AG10803 (cell line): ENCODE data around the gene SMCHD1.

Experiments used
- DNase-seq: peaks from one replicate; pipeline ENCODE4 v3.0.0; 2010; ENCODE audit warnings: low read depth
- H3K4me3 ChIP-seq: 2 replicates; pipeline ENCODE4 v1.5.1; 2011; ENCODE audit warnings: mild to moderate bottlenecking, low read length, control low read depth
- TF ChIP-seq, protein P1 (sequence below): conservative IDR thresholded peaks from 2 replicates; pipeline ENCODE4 v1.5.1; 2011; ENCODE audit warnings: mild to moderate bottlenecking, low read length, control low read depth, inconsistent platforms

SMCHD1 gene

GRCh38 chr18:2746274-2746673, 90.7 kb downstream of the SMCHD1 start:
- DNase-seq, result no peak
- H3K4me3 ChIP-seq, result no peak overlapping the region
- TF ChIP-seq, protein P1, sequence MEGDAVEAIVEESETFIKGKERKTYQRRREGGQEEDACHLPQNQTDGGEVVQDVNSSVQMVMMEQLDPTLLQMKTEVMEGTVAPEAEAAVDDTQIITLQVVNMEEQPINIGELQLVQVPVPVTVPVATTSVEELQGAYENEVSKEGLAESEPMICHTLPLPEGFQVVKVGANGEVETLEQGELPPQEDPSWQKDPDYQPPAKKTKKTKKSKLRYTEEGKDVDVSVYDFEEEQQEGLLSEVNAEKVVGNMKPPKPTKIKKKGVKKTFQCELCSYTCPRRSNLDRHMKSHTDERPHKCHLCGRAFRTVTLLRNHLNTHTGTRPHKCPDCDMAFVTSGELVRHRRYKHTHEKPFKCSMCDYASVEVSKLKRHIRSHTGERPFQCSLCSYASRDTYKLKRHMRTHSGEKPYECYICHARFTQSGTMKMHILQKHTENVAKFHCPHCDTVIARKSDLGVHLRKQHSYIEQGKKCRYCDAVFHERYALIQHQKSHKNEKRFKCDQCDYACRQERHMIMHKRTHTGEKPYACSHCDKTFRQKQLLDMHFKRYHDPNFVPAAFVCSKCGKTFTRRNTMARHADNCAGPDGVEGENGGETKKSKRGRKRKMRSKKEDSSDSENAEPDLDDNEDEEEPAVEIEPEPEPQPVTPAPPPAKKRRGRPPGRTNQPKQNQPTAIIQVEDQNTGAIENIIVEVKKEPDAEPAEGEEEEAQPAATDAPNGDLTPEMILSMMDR, result no peak

DNA sequence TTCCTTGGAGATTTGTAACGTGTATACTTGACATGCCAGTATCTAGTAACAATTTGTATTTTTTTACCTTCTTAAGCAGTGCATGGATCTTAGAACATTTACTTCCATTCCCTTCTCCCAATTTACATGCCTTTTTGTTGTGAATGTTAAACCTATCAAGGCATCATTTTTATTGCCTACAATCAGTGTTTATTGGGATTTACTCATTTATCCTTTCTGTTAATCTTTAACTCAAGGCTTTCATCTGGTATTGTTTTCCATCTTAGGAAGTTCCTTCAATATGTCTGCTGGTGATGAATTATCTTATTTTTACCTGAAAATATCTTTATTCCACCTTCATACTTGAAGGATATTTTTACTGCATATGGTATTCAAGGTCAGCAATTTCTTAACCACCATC, 102.8 kb downstream of the SMCHD1 start:
- no peak overlapping the region for H3K4me3 ChIP-seq
- TF ChIP-seq, protein P1, result no peak
- no peak for DNase-seq

DNA sequence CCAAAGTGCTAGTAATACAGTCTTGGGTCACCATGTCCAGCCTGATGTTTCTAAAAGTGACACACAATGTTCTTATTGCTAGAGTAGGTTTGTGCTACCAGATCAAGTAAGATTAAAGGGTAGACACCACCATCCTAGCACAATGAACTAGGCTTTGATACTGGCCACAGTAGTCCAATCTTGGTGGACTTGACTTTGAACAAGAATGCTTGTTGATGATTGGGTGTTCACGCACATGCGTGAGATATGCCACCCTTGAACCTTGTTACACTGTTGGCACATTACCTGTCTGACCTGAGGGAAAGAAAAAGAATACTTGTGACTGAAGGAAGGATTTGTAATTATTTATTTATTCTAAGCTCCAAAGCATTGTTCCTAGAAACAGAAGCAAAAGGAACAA, 119.1 kb downstream of the SMCHD1 start:
- no peak overlapping the region for H3K4me3 ChIP-seq
- no peak for DNase-seq
- TF ChIP-seq, protein P1, result no peak

GRCh38 chr18:2776601-2777000, 121.1 kb downstream of the SMCHD1 start:
- TF ChIP-seq, protein P1, result no peak

GRCh38 chr18:2777241-2777640, 121.7 kb downstream of the SMCHD1 start:
- no peak for DNase-seq
- H3K4me3 ChIP-seq, result no peak overlapping the region
- TF ChIP-seq, protein P1, result no peak

More at GRCh38 chr18:2776601-2777000, 121.1 kb downstream of the SMCHD1 start:
- no peak for DNase-seq
- no peak overlapping the region for H3K4me3 ChIP-seq

DNA sequence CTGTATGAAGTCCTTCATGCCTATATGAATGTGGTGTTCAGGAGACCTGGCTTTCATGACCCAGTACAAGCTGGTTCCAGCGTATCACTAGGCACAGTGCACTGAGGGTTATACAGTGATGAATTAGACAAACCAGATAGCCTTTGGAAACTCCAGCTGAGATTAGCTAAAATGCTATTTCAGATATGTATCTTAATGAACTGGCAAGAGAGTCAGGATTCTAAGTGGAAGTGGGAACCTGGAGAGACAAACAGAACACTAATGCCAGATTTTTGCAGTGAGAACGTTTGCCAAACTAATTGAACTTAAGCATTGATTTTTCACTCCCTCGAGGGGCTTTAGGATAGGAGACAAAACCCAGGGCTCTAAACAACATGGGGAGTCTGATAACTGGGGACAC, 125.2 kb downstream of the SMCHD1 start:
- TF ChIP-seq, protein P1, result no peak
- H3K4me3 ChIP-seq, result no peak overlapping the region
- no peak for DNase-seq

GRCh38 chr18:2787225-2787624, 131.7 kb downstream of the SMCHD1 start:
- TF ChIP-seq, protein P1, result no peak
- H3K4me3 ChIP-seq, result no peak overlapping the region
- no peak for DNase-seq
